ENCODE data around the gene RPL4.
"Not testable (repeated sequence)": the region's sequence is repeated elsewhere in the genome, so short reads cannot be mapped to it uniquely, and the experiment has no call there.

Gene RPL4

DNA sequence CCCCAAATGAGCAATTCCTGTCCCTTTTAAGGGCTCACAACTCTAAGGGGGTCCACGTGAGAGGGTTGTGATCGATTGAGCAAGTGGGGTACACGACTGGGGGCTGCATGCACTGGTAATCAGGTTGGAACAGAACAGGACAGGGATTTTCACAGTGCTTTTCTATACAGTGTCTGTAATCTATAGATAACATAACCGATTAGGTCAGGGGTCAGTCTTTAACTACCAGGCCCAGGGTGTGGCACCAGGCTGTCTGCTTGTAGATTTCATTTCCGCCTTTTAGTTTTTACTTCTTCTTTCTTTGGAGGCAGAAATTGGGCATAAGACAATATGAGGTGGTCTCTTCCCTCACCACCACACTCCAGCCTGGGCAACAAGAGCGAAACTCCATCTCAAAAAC lies 39.4 kb downstream of the RPL4 start:
- H2AFZ ChIP-seq (ENCODE audit: low read length); H3K36me3 ChIP-seq (replicated peaks; ENCODE audit: insufficient read depth, low read length); H3K4me3 ChIP-seq (ENCODE audit: low read length); H3K4me2 ChIP-seq (ENCODE audit: low read depth, low read length); H3K9me2 ChIP-seq (replicated peaks; ENCODE audit: insufficient read depth, low read length); H3K79me2 ChIP-seq (ENCODE audit: low read length); DNase-seq; H3K9ac ChIP-seq (ENCODE audit: low read length); H3K4me1 ChIP-seq (ENCODE audit: low read length); H3F3A ChIP-seq (ENCODE audit: insufficient read depth, low read length); H3K27me3 ChIP-seq (replicated peaks; ENCODE audit: insufficient read depth, low read length); H3K27ac ChIP-seq (ENCODE audit: low read length); H4K20me1 ChIP-seq (ENCODE audit: insufficient read depth, low read length); H3K9me3 ChIP-seq (replicated peaks; ENCODE audit: insufficient read depth, low read length): not testable (repeated sequence)

DNA sequence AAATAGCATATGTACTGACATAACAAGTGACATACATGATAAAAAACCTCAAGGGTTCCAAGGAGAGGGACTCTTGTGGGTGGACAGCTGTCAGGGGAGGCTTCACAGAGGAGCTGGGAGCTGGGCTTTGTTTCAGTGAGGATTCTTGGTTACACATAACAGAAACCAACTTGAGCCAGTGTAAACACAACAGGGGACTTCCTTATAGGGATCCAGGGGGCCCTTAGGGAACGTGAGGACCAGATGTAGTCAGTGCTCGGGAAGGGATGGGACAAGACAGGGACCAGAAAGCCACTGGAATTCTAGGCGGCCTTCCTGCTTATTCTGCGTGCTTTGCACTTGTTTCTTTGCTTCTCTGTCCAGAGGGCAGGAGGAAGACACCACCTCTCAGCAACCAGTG lies 42.0 kb downstream of the RPL4 start:
- no peak overlapping the region for H3K4me3 ChIP-seq (ENCODE audit: low read length)
- no peaks in the 10 kb centered on the region for H3K4me1 ChIP-seq (ENCODE audit: low read length)
- no peak overlapping the region for H3K27ac ChIP-seq (ENCODE audit: low read length)
- no peaks in the 10 kb centered on the region for H3K27me3 ChIP-seq (replicated peaks; ENCODE audit: insufficient read depth, low read length)
- no peaks in the 10 kb centered on the region for H3K36me3 ChIP-seq (replicated peaks; ENCODE audit: insufficient read depth, low read length)
- DNase-seq = no peak
- H3K9me3 ChIP-seq (replicated peaks; ENCODE audit: insufficient read depth, low read length) = no peaks in the 10 kb centered on the region
- H3K9me2 ChIP-seq (replicated peaks; ENCODE audit: insufficient read depth, low read length) = no peaks in the 10 kb centered on the region
- no peak overlapping the region for H3K4me2 ChIP-seq (ENCODE audit: low read depth, low read length)
- TF ChIP-seq EZH2phosphoT487 (IDR thresholded peaks at IDR 0.05; ENCODE audit: low read length) (no peak), EZH2 (optimal IDR thresholded peaks at IDR 0.05; ENCODE audit: low read depth, low read length) (no peak)
- TF ChIP-seq, protein P1, sequence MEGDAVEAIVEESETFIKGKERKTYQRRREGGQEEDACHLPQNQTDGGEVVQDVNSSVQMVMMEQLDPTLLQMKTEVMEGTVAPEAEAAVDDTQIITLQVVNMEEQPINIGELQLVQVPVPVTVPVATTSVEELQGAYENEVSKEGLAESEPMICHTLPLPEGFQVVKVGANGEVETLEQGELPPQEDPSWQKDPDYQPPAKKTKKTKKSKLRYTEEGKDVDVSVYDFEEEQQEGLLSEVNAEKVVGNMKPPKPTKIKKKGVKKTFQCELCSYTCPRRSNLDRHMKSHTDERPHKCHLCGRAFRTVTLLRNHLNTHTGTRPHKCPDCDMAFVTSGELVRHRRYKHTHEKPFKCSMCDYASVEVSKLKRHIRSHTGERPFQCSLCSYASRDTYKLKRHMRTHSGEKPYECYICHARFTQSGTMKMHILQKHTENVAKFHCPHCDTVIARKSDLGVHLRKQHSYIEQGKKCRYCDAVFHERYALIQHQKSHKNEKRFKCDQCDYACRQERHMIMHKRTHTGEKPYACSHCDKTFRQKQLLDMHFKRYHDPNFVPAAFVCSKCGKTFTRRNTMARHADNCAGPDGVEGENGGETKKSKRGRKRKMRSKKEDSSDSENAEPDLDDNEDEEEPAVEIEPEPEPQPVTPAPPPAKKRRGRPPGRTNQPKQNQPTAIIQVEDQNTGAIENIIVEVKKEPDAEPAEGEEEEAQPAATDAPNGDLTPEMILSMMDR (IDR thresholded peaks at IDR 0.05; ENCODE audit: low read length) = no peak
- H3K79me2 ChIP-seq (ENCODE audit: low read length) = no peaks in the 10 kb centered on the region
- 0 out of 2 replicates have a peak, but pooled peaks cover 3% of the 10 kb centered on the region for H4K20me1 ChIP-seq (ENCODE audit: insufficient read depth, low read length)
- H3F3A ChIP-seq (ENCODE audit: insufficient read depth, low read length) = no peaks in the 10 kb centered on the region
- no peak overlapping the region for H2AFZ ChIP-seq (ENCODE audit: low read length)
- no peak overlapping the region for H3K9ac ChIP-seq (ENCODE audit: low read length)

DNA sequence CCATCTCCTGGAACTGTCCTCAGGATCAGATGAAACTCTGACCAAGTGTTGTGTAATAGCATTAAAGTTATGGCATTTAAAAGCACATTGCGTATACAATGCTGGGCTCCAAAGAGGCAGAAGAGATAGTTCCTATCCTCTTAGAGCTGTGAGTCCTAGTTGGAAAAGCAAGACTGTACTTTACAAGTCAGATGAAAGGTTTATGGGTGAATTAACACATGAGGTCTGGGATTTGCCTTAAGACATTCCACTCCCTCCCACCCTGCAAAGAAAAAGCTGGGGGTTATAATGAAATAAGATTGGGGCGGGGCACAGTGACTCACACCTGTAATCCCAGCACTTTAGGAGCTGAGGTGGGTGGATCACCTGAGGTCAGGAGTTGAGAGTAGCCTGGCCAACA lies 42.7 kb downstream of the RPL4 start:
- no peak overlapping the region for H3K4me3 ChIP-seq (ENCODE audit: low read length)
- TF ChIP-seq, protein P1 (IDR thresholded peaks at IDR 0.05; ENCODE audit: low read length) = no peak
- TF ChIP-seq EZH2 (optimal IDR thresholded peaks at IDR 0.05; ENCODE audit: low read depth, low read length) = no peak
- no peak for TF ChIP-seq EZH2phosphoT487 (IDR thresholded peaks at IDR 0.05; ENCODE audit: low read length)
- no peak overlapping the region for H3K27ac ChIP-seq (ENCODE audit: low read length)
- H3K9me2 ChIP-seq (replicated peaks; ENCODE audit: insufficient read depth, low read length) = no peaks in the 10 kb centered on the region
- H3K9me3 ChIP-seq (replicated peaks; ENCODE audit: insufficient read depth, low read length) = no peaks in the 10 kb centered on the region
- H3K4me1 ChIP-seq (ENCODE audit: low read length) = no peaks in the 10 kb centered on the region
- DNase-seq = no peak
- no peaks in the 10 kb centered on the region for H3K79me2 ChIP-seq (ENCODE audit: low read length)
- H3F3A ChIP-seq (ENCODE audit: insufficient read depth, low read length) = no peaks in the 10 kb centered on the region
- no peak overlapping the region for H3K9ac ChIP-seq (ENCODE audit: low read length)
- H3K4me2 ChIP-seq (ENCODE audit: low read depth, low read length) = no peak overlapping the region
- H2AFZ ChIP-seq (ENCODE audit: low read length) = no peak overlapping the region
- H4K20me1 ChIP-seq (ENCODE audit: insufficient read depth, low read length) = 0 out of 2 replicates have a peak, but pooled peaks cover 3% of the 10 kb centered on the region
- H3K27me3 ChIP-seq (replicated peaks; ENCODE audit: insufficient read depth, low read length) = no peaks in the 10 kb centered on the region
- no peaks in the 10 kb centered on the region for H3K36me3 ChIP-seq (replicated peaks; ENCODE audit: insufficient read depth, low read length)

DNA sequence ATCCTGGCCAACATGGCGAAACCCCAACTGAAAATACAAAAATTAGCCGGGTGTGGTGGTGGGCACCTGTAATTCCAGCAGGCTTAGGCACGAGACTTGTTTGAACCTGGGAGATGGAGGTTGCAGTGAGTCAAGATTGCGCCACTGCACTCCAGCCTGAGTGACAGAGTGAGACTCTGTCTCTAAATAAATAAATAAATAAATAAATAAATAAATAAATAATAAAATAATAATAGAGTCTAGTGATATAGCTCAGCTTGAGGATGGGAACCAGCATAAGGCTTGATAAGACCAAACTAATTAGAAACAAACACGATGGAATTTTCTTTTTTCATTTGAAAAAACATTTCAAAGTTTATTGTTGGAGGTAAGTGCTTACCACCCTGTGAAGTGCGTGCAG lies 43.4 kb downstream of the RPL4 start:
- not testable (repeated sequence) for H3K9me2 ChIP-seq (replicated peaks; ENCODE audit: insufficient read depth, low read length); H3K4me3 ChIP-seq (ENCODE audit: low read length); H3K27me3 ChIP-seq (replicated peaks; ENCODE audit: insufficient read depth, low read length); H2AFZ ChIP-seq (ENCODE audit: low read length); H3K79me2 ChIP-seq (ENCODE audit: low read length); H3K36me3 ChIP-seq (replicated peaks; ENCODE audit: insufficient read depth, low read length); H3K9ac ChIP-seq (ENCODE audit: low read length); H3K4me2 ChIP-seq (ENCODE audit: low read depth, low read length); H3F3A ChIP-seq (ENCODE audit: insufficient read depth, low read length); H3K4me1 ChIP-seq (ENCODE audit: low read length); H3K9me3 ChIP-seq (replicated peaks; ENCODE audit: insufficient read depth, low read length); H4K20me1 ChIP-seq (ENCODE audit: insufficient read depth, low read length); DNase-seq; H3K27ac ChIP-seq (ENCODE audit: low read length)

Measured in MM.1S (cell line).